RPMI8226 (cell line): ENCODE measurements around the gene ZRANB3.
"Not testable (repeated sequence)": the region's sequence is repeated elsewhere in the genome, so short reads cannot be mapped to it uniquely, and the experiment has no call there.

Source experiments
- DNase-seq: peaks from one replicate; pipeline ENCODE4 v3.0.0-alpha.2; 2015

The ZRANB3 gene

DNA sequence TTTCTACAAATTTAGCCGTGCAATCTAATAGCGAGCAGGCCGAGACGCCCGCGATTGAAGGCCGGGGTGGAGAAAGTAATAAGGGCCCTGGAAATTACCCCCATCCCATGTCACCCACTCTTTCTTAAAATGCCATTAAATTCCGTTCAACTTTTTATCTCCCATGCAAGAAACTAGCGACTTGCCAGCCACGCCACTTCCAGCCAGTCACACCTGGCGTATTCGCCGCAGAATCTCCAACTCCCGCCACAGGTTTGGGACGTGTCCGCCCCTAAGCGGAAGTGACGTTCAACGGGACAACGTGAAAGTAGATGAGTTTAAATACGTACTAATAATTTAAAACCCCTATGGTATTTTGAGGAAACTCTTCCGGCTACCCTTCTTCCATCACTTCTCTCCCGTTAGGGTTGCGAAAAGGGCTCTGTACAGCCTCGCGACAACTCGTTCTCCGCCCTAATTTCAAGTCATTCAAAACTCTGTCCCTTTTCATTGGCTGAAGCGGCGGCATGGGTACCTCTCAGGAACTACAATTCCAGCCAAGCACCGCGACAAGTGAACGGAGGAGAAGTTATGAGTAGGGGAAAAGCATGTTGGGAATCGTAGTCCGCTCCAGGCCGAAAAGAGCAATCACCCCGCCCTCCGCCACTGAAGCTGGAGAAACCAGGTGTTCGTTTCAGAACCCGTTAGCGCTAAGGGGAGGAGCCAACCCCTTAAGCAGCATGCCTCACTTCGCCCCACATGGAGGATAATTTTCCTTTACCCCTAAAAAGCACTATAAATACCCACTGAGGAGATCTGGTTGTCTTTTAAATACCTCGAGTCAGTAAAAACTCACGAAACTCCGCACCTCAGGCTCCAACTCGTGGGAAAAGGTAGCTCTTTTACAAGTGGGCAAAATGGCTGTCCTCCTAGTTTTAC lies at the start of gene ZRANB3:
TSS of gene ZRANB3 (minus strand) at position 906 of the 918 bp plus-strand sequence.
- peak; percentile 97 for DNase-seq

DNA sequence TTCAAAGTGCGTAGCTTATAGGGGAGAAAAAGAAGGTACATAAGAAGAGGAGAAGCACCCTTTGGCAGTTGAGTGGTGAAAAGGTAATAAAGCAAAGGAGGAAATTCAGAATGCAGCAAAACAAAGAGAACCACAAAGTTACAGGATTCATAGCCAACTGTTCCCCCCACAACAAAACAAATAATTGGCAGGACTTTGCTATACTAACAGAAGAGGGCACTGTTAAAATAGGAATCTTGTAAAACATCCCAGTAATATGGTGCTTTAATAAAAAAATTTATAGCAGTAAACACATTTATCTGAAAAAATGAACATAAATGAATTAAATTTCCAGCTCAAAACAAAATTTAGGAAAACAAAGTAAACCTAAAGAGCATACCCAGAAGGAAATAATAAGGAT lies 42.6 kb upstream of the ZRANB3 start:
- no peak for DNase-seq

DNA sequence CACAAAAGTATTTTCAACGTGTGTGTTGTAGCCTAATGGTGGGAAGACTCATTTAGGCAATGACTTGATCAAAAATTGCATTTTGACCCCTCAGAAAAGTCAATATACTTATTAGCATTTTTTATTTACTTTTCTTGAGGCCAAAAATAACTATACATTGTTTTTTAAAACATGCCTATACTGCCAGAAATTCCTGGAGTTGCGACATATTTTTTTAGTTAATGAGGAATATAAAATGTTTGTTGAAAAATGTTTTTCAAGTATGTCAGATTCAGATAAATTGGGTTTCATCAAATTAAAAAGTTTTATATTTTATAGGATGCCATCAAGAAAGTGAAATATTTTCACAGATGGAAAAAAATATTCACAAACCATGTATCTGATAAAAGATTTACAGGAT lies 39.9 kb upstream of the ZRANB3 start:
- DNase-seq, result no peak

DNA sequence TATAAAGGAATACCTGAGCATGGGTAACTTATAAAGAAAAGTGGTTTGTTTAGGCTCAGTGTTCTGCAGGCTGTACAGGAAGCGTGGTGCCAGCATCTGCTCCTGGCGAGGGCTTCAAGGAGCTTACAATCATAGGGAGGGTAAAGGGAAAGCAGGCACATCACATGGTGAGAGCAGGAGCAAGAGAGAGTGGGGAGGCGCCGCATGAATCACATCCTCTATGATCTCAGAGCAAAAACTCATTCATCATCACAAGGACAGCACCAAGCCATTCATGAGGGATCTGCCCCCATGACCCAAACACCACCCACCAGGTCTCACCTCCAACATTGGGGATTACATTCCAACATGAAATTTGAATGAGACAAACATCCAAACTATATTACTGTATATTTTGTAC lies 32.8 kb upstream of the ZRANB3 start:
- DNase-seq, result no peak

DNA sequence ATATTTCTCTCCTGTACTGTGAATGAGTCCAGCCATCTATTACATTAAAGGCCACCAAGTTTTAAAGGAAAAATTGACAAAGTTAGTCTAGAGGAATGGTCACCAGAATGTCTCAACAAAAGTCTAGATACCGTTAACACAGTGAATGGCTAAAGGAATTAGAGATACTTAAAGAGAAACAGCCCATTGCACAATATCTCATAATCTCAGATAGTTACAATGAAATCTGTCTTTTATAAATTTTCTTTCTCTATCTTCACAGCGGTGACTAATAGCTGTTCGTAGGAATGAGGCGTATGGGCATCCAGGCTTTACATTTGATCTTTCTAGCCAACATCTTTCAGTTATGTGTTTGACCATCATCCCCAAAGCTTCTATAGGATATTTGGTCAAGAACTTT lies 30.9 kb upstream of the ZRANB3 start:
- no peak for DNase-seq

DNA sequence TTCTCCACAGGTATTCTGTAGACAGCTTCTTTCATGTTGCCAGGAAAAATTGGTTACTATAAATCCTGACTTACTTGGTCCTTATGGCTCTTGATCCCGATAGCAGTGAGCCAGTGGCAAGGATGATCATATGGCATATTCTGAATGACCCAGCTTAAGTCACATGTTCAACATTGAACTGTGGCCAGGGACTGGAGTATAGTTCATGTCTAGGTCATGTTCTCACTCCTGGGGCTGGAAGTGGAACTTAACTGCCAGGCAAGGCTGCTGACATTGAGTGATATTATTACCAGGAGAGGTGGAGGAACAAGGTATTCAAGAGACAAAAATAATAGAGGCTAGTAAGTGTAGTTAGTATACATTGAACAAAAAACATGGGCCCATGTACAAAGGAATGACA lies 26.5 kb upstream of the ZRANB3 start:
- no peak for DNase-seq

DNA sequence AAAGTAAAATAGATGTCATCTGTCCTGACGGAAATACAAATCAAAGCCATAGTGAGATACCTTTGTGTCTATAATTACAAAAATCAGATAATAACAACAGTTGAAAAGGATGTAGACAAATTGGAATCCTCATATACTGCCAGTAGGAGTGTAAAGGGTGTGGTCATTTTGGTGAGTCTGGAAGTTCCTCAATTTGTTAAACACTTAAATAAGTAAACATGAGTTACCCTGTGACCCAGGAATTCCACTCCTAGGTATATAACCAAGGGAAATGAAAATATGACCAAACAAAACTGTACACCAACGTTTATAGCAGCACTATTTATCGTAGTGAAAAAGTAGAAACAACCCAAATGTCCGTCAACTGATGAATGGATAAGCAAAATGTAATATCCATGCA lies 24.3 kb upstream of the ZRANB3 start:
- no peak for DNase-seq

DNA sequence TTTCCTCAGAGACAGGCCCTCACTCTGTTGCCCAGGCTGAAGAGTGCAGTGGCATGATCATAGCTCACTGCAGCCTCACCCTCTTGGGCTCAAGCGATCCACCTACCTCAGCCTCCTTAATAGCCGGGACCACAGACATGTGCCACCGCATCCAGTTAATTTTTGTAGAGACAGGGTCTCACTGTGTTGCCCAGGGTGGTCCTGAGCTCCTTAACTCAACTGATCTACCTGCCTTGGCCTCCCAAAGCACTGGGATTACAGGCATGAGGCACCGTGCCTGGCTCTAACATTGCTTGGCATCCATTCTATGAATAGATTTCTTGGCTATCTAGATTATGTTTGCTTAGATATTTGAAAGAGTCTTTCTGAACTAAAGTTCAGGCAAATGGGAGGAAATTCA lies 21.9 kb upstream of the ZRANB3 start:
- DNase-seq, result no peak

DNA sequence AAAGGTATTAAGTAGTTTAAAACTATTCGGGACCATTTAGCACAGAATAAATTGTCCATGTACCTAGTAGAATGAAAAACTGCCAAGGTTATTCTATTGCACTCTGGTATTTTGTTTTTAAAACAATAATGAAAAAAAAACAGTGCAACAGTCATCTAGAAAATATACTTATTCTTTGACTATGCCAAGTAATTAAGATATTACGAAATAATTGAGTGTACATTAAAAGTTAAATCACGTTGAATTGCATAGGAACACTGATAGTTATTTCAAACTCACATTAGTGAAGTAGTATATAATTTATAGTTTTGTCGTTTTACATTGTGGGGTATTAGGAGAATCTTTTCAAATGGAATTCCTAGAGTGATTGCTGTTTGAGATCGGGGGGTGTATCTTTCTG lies 20.3 kb upstream of the ZRANB3 start:
- DNase-seq, result no peak

DNA sequence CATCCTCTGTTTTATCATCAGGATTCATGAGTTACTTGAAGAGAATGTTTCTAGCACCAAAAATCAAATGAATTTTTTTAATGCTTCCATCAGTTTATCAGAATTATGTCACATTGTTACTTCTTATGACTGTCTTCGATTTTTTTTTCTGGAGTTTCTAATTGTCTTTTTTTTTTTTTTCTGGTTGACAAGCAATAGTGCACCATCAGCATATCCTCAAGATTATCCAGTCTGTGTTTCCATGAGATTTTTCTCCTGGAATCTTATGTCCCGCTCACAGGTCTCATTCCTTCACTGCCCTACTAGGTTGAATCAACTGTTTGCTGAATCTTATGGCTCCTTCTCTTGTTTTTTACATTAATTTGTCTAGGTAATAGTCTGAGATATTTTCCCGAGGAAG lies 16.3 kb upstream of the ZRANB3 start:
- no peak for DNase-seq

DNA sequence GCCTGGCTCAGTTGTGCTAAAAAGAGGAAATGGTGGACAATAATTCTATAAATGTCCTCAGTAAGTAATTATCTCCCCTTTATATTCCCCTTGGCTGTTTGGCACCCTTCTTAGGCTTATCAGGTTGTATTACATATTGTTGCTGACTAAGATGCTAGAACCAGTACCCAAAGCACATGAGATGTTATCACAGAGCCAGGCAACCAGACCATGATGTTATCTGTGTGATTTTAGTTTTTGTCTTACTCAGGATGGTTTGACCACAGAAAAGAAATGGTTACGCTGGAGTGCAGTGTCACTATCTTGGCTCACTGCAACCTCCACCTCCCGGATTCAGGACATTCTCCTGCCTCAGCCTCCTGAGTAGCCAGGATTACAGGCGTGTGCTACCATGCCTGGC lies 15.4 kb upstream of the ZRANB3 start:
- DNase-seq, result no peak

DNA sequence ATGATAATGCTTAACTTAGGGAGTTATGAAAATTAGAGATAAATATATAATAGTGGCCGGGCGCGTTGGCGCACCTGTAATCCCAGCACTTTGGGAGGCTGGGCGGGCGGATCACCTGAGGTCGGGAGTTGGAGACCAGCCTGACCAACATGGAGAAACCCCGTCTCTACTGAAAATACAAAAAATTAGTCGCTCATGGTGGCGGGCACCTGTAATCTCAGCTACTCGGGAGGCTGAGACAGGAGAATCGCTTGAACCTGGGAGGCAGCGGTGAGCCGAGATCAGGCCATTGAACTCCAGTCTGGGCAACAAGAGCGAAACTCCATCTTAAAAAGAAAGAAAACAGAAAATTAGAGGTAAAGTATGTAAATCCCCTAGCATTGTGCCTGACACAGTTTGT lies 2.5 kb upstream of the ZRANB3 start:
- DNase-seq, result not testable (repeated sequence)

DNA sequence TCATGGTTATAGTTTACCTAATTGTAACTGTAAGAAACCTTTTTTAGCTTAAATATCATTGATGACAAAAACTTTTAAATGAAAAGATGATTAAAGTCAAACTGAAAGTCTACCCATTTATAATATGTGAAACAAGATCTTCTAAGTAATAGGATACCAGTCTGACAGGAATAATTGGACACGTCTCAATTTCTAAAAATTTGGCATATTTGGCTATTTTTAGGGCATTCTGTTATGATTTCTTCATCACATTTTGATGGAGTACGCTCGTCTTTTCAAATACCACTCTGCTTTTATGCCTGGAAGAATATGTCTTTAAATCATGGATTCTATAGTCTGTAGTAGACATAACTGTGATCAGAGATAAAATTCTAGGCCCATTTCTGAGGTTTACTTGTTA lies 1.6 kb upstream of the ZRANB3 start:
- no peak for DNase-seq

DNA sequence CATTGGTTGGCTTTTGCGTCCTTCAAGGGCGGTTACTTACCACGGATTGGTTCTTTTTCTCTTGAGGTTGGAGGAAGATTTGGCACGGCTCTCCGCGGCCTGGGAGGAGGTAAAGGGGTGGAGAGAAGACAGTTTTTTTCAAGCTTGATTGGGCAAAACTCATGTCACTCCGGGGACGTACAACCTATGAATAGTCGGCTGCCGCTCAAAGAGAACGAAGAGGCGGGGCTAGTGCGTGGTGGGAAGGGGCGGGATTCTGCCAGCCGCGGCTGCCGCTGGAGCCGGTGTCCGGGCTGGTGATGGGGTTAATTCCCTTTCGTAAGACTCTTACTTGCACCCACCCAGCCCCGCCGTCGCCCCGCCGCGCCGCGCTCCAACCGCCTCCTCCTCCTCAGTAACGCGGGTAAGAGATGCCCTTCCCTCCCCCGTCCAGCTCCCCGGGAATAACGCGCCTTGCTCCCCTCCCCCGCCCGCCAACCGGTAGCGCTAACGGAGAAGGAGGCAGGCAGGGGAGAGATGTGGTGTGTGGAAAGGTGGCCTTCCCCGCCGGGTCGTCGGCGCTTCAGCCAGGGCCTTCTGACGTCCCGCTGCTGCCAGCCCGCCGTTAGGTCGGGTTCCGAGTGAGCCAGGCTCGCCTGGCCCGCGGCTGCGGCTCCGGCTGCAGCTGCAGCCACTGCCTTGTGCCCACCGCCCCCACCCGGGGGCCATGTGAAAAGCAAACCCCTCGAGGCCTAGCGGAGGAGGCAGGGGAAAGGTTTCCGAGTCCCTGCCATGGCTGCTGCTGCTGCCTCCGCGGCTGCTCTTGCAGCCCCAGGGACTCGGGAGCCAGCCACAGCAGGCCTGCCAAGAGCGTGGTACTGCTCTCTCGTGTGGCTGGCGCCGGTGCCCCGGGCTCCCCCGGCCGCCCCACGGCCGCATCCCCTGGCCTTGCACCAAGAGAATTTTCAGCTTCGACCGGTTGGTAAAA lies 496 bp upstream of the ZRANB3 start, which contains the start of gene R3HDM1:
TSS of gene R3HDM1 (plus strand) at position 254 of the 967 bp plus-strand sequence. CDS start 73,362 bp downstream, outside the sequence.
- peak; percentile 100 for DNase-seq

DNA sequence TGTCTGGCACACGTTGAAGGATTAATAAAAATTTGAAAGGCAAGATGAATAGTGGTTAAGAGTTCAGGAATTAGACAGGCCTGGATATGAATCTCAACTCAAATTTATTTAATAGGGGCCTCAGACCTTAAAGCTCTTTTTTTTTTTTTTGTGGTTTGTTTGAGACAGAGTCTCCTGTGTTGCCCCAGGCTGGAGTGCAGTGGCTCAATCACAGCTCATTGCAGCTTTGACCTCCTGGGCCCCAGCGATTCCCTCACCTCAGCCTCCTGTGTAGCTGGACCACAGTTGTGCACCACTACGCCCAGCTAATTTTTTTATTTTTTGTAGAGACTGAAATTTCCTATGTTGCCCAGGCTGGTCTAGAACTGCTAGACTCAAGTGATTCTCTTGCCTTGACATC lies 3.0 kb downstream of the ZRANB3 start:
- no peak for DNase-seq

DNA sequence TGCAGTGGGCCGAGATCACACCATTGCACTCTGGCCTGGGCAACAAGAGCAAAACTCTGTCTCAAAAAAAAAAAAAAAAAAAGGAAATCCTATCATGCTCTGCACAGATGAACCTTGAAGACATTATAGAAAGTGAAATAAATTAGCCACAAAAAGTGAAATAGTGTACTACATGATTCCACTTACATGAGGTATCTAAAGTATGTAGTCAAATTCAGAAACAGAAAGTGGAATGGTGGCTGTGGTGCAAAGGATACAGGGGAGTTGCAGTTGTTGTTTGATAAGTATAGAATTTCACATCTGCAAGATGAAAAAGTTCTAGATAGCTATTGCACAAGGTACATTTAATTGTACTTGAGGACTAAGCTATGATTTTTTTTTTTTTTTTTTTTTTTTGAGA lies 5.2 kb downstream of the ZRANB3 start:
- DNase-seq, result no peak

DNA sequence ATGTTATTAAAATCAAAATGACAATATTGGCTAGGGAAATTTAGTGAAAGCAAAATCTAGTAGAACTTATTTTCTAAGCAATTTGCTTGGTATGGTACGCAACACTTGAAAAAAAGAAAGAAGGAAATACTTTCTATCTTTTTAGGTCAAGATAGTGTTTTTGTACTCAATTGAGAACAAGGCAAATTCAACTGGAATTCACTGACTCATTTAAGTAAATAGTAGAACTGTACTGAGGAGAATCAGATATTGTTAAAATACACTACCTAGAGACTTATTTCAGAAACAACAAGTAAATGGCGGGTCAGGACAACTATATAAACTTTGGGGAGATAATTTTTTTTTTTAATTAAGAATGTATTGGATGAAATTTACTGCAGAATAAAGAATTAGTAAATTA lies 18.9 kb downstream of the ZRANB3 start:
- no peak for DNase-seq

DNA sequence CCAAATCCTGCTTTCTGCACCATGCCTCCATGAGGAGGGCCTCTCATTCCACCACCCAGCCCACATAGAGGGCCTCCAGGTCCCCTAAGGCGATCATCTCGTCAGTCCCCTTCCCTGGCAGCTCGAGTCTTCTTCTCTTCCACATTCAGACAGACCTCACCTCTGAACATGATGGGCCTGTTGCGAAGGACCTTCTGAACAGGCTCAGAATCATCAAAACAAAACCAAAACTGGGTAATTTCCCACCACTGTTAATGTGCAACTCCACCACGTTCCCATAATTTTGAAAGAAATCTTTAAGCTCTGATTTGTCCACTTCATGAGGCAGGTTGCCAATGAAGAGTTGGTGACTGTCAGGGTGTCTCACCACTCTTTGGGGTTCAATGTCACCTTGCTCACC lies 20.4 kb downstream of the ZRANB3 start:
- no peak for DNase-seq

DNA sequence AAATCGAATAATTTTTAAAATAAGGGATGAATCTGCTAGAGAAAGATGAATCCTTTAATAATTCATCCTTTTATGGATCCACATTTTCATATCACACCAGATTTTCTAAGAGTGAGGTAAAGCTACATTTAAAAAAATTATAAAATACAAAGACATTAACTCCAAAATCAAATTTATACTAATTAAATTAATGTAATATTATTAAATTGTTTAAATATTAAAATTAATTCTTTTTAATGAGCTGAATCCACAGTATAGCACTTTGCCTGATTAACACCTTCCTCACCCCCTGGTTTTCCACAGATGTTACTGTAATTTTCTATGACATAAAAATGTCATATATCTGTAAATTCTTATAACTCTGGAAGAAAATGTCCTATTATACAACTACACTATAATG lies 26.2 kb downstream of the ZRANB3 start:
- DNase-seq, result no peak

DNA sequence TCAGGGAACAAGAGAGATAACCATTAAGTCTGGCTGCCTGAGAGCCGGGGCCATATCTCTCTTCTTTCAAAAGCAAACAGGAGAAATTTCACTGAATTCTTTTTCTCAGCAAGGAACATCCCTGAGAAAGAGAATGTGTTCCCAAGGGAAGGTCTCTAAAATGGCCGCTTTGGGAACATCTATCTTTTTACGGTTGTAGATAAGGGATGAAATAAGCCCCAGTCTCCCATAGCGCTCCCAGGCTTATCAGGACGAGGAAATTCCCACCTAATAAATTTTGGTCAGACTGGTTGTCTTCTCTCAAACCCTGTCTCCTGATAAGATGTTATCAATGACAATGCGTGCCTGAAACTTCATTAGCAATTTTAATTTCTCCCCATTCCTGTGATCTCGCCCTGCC lies 32.4 kb downstream of the ZRANB3 start:
- DNase-seq, result not testable (repeated sequence)

DNA sequence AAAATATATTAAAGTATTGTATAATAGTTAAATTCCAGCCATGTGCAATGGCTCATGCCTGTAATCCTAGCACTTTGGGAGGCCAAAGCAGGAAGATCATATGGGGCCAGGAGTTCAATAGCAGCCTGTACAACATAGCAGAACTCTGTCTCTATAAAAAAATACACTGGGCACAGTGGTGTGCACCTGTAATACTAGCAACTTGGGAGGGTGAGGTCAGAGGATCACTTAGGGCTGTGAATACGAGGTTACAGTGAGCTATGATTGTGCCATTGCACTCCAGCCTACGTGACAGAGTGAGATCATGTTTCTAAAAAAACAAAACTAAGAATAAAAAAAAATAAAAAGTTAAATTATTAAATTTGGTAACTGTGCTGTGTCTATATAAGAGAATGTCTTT lies 36.1 kb downstream of the ZRANB3 start:
- no peak for DNase-seq

DNA sequence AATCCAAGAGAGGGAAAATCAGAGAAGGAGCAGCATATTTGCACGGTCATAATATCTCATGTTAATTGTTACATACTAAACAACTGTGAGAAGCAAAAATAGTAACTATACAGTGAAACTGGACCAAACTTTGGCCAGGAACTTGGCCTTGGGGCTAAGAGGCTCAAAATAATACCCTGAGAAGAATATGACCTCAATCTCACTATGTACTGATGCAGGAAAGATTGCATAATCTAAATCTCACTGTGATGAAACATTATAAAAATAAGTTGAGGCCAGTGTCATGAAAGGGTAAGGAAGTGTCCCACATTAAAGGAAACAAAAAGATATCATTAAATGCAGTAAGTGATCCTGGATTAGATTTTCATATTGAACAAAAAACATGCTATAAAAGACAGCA lies 36.5 kb downstream of the ZRANB3 start:
- DNase-seq, result no peak

DNA sequence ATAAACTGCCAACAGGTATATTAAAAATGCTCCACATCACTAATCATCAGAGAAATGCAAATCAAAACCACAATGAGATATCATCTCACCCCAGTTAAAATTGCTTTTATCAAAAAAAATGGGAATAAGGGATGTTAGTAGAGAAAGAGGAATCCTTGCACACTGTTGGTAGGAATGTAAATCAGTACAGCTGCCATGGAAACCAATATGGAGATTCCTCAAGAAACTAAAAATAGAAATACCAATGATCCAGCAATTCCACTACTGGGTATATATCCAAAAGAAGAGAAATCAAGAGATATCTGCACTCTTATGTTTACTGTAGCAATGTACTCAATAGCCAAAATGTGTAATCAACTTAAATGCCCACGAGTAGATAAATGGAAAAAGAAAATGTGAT lies 40.6 kb downstream of the ZRANB3 start:
- DNase-seq, result no peak

DNA sequence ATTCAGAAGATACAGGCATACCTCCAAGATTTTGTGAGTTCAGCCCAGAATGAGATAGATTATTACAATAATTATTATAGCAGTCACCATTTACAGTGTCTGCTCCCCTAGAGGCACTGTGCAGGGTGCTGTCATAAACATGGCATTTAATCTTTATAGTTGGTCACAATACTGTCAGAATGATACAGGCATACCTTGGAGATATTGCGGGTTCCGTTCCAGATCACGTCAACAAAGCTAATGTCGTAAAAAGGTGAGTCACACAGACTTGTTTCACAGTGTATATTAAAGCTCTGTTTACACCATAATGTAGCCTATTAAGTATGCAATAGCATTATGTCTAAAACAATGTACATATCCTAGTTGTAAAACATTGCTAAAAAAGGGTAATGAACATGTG lies 45.6 kb downstream of the ZRANB3 start:
- DNase-seq, result no peak
